HG03103 (cell line): ENCODE results near the gene ZCCHC2.

Source experiments
- ATAC-seq: cut with Tn5 transposase; IDR thresholded peaks from one replicate; pipeline ENCODE4 v1.9.1; 2021; ENCODE audit warnings: low read depth; ENCODE audit not compliant: unreplicated experiment

The ZCCHC2 gene

DNA sequence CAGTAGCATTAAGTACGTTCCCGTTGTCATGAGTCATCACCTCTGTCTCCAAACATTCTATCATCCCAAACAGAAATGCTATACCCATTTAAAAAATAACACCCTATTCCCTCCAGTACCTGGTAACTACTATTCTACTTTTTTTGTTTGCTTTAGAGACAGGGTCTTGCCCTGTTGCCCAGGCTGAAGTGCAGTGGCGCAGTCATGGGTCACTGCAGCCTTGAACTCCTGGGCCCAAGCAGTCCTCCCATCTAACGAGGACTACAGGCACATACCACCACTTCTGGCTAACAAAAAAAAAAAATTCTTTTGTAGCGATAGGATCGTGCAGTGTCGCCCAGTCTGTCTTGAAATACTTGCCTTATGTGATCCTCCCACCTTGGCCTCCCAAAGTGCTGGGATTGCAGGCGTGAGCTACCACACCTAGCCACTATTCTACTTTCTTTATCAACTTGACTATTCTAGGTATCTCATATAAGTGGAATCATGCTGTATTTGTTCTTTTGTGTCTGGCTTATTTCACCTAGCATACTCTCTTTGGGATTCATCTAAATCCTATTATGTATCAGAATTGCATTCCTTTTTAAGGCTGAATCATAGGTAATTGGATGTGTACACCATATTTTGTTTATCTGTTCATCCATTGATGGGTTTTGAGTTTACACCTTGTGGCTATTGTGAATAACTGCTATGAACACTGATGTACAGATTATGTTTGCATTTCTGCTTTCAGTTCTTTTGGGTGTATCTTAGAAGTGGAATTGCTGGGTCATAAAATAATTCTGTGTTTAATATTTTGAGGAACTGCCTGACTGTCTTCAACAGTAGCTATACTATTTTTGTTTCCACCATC, 14.4 kb downstream of the ZCCHC2 start:
- no peak for ATAC-seq

GRCh38 chr18:62537946-62538345, 15.1 kb downstream of the ZCCHC2 start:
- no peak for ATAC-seq

GRCh38 chr18:62538881-62539280, 16.1 kb downstream of the ZCCHC2 start:
- no peak for ATAC-seq

DNA sequence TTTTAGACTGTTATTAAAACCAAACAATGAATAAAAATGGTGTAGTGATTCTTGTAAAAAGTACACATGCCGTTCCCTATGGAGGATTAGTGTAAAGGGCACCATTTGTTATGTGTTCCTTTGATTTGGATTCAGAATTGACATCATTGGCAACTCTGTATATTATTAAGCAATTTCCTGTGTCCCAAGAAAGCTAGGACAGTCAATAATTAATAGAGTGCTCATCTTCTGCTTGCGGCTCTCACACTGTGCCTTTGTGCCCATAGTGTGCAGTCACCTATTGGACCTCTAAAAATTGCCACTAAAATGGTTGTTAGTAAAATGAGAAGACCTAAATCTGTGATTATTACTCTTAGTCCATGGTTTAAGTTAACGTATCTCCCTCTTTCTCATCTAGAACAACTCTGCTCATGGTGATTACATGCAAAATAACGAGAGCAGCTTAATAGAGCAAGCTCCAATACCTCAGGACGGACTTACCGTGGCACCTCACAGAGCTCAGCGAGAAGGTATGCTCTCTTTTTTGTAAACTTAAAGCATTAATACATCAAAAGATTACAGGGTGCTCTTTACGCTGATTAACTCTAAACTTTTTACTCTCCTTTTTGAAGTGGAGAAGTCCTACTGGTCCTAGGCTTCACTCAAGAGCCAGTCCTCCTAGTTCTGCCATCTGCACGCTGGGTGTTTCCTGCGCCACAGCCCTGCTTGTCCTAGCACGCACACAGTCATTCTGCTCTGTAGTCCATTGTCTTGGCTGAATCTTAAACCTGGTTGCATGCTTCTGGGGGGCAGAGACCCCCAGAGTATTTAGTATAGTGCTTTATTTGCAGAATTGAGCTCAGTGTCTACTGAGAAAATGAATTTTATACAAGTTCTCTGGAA, 16.7 kb downstream of the ZCCHC2 start:
- no peak for ATAC-seq

GRCh38 chr18:62543021-62543420, 20.2 kb downstream of the ZCCHC2 start:
- ATAC-seq = no peak

DNA sequence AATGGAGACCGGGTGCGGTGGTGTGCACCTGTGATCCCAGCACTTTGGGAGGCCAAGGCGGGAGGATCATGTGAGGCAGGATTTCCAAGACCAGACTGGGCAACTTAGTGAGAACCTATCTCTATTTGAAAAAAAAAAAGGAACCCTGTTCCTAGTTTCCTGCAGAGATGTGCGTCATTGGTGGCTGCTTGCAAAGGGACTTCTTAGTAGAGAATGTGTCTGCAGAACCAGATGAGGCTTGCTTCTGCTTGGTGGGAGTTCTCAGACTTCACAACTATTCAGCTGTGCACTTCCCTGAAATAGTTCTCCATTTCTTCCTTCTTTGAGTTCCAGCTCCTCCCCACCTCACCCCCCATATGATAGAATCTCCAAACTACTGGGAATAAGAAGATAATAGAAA, 22.3 kb downstream of the ZCCHC2 start:
- ATAC-seq = no peak

DNA sequence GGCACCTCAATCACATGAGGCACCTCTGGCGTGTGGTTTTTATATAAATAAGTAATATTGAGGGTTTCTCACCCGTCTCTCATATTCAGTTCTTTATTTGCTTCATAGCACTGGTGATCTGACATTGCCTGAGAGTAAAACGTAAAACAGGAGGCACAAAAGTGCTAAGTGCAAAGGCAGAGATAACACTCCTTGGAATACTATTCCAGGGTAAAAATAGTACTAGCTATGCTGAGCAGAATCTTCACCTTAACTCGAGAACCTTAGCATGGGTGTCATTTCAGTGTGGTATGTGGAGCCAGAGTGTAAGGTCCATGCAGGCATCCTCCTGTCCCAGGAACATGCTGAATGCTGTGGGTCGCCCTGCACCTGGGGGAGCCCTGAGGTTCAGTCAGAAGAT, 26.9 kb downstream of the ZCCHC2 start:
- no peak for ATAC-seq

GRCh38 chr18:62550746-62551145, 27.9 kb downstream of the ZCCHC2 start:
- ATAC-seq = no peak

GRCh38 chr18:62551972-62552513, 29.2 kb downstream of the ZCCHC2 start:
- no peak for ATAC-seq

DNA sequence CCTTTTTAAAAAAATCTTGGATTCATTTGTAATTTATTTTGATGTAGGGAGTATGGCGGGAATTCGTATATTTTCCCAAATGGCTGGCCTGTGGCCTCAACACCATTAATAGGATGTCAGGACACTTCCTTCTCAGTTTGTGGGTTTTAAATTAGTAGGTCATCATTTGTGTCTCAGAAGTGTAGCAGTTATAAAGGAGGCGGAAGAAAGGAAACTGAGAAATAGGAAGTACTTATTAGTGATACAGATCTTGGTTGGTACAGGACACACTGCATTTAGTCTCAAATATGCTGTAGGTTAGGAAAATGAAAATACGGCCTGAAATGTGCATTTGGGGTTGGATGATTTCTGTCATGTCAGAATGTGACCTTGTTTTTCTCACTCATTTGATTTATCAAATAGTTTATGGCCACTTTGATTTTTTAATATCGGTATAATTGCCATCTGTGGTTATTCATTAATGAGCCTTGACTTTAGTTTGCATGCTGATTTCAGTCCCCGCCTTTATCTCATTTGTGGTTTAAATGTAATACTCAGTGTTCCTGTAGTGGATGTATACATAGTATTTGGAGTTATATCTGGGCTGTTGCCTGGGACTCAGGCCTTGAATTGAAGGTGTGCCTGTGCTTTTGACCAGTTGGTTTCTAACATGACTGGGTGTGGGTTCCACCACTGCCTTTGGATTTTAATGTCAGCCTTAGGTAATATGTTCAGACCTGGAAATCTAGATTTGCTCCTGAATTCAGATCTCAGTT, 31.4 kb downstream of the ZCCHC2 start:
- peak; percentile 43 for ATAC-seq

GRCh38 chr18:62555135-62555534, 32.3 kb downstream of the ZCCHC2 start:
- no peak for ATAC-seq

GRCh38 chr18:62556397-62556796, 33.6 kb downstream of the ZCCHC2 start:
- no peak for ATAC-seq

- ATAC-seq = peak; percentile 62
These were observed 35.3 kb downstream of the ZCCHC2 start for GRCh38 chr18:62558015-62558663.

GRCh38 chr18:62564044-62564443, 41.2 kb downstream of the ZCCHC2 start:
- ATAC-seq = no peak

- no peak for ATAC-seq
These were observed 43.4 kb downstream of the ZCCHC2 start for GRCh38 chr18:62566199-62566598.

DNA sequence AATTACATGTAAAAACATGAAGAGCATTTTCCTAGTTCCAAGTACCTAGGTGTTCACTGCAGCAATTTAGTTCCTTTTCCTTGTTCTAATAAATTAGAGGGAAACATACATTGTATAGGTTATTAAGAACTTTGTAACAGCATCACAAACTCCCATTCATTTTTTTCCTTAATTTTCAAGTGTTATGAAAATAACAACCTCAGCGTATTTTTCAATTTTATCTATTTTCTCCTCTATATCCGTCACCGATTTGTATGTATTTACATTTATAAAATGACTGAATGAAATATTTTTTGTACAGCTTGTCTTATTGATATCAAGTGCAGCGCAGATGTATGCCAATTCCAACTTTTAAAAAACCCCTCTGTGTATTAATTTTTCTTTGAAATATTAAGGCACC, 44.0 kb downstream of the ZCCHC2 start:
- ATAC-seq = no peak

GRCh38 chr18:62569081-62569655, 46.3 kb downstream of the ZCCHC2 start:
- ATAC-seq = no peak

DNA sequence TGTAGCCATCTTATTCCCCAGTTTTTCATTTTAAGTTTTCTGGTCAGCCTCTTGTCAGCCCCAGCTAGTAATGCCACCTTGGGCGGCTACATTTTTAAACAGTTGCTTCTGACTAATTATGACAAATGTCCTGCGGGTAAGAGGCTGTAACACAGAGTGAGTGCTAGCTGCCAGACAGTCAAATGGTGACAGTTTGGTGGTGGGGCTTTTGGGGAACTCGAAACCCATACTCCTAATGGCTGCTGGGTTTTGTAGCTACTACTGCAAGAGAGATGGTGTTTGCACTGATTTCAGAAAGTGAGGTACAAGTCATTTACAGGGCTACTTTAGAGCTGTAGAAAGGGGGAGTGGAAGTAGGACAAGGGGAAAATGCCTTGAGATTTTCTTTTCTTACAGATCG, 48.2 kb downstream of the ZCCHC2 start:
- no peak for ATAC-seq

GRCh38 chr18:62571648-62572047, 48.8 kb downstream of the ZCCHC2 start:
- no peak for ATAC-seq

GRCh38 chr18:62572456-62572855, 49.6 kb downstream of the ZCCHC2 start:
- ATAC-seq = no peak
